Calu3 (cell line): ENCODE results near the gene RPTOR. TPM values are rescaled to one million over a fixed set of nuclear protein-coding genes. Genes with fewer than 3 reads are reported as not detected.

ENCODE experiments used
- BruUV-seq: library from RNA; stranded (reverse); fragments of 400-500 nt; replicated peaks from 2 replicates; lab custom pipeline; 2021; lab: Mats Ljungman, UMichigan
- CTCF ChIA-PET: fragments of 300-600 bp; sonication (Branson Sonifier 250); formaldehyde crosslinking; loops from one replicate; lab custom pipeline; 2022; ENCODE audit warnings: antibody characterized with exemption; lab: Charles Lee
- DNase-seq: peaks from one replicate; pipeline ENCODE4 v3.0.0; 2022
- H3K27ac Mint-ChIP-seq: one replicate; pipeline ENCODE4 v1.8.0; 2022; ENCODE audit warnings: mixed read lengths; ENCODE audit not compliant: unreplicated experiment
- H3K27me3 Mint-ChIP-seq: one replicate; pipeline ENCODE4 v1.8.0; 2022; ENCODE audit warnings: mixed read lengths; ENCODE audit not compliant: unreplicated experiment
- H3K36me3 Mint-ChIP-seq: one replicate; pipeline ENCODE4 v1.8.0; 2022; ENCODE audit warnings: mild to moderate bottlenecking, moderate library complexity, mixed read lengths; ENCODE audit not compliant: insufficient read depth, unreplicated experiment
- H3K4me1 Mint-ChIP-seq: one replicate; pipeline ENCODE4 v1.8.0; 2022; ENCODE audit warnings: mild to moderate bottlenecking, low read depth, mixed read lengths; ENCODE audit not compliant: unreplicated experiment
- H3K4me3 Mint-ChIP-seq: one replicate; pipeline ENCODE4 v1.8.0; 2022; ENCODE audit warnings: mild to moderate bottlenecking, low read depth, moderate library complexity, mixed read lengths; ENCODE audit not compliant: unreplicated experiment
- H3K9me3 Mint-ChIP-seq: one replicate; pipeline ENCODE4 v1.8.0; 2022; ENCODE audit warnings: low read depth, mixed read lengths; ENCODE audit not compliant: unreplicated experiment
- CTCF ChIP-seq: fragments of 200-600 bp; IDR thresholded peaks from one replicate; pipeline ENCODE4 v1.8.0; 2022; ENCODE audit warnings: antibody characterized with exemption; ENCODE audit not compliant: unreplicated experiment
- intact Hi-C: fragments of 100-400 bp; cut with micrococcal nuclease; formaldehyde crosslinking; loops from one replicate; pipeline ENCODE4 v1.10.0; 2022; ENCODE audit not compliant: unreplicated experiment
- total RNA-seq: library from RNA; stranded (reverse); gene quantifications from 2 replicates; pipeline ENCODE4 v1.2.3, GENCODE V29; 2022

Gene RPTOR
- total RNA-seq, 1 experiment from 2014 or later = 41.8 TPM

- CTCF ChIA-PET = no interaction called here
- Mint-ChIP-seq H3K36me3 (peaks cover 5% of the 10 kb centered on the region), H3K27ac (no peak overlapping the region), H3K9me3 (no peaks in the 10 kb centered on the region), H3K27me3 (no peaks in the 10 kb centered on the region), H3K4me3 (no peak overlapping the region), H3K4me1 (peaks cover 6% of the 10 kb centered on the region)
- DNase-seq = no peak
- no TSS peak for BruUV-seq
- TF ChIP-seq CTCF = no peak
- intact Hi-C loops = no loop called here
Measured at GRCh38 chr17:80798595-80799537, 254.2 kb downstream of the RPTOR start.

- Mint-ChIP-seq H3K27ac (no peak overlapping the region), H3K27me3 (no peaks in the 10 kb centered on the region), H3K4me1 (no peaks in the 10 kb centered on the region), H3K4me3 (no peak overlapping the region), H3K9me3 (no peaks in the 10 kb centered on the region), H3K36me3 (peaks cover 5% of the 10 kb centered on the region)
- DNase-seq = no peak
- CTCF ChIA-PET = no interaction called here
- intact Hi-C loops = no loop called here
- no TSS peak for BruUV-seq
- TF ChIP-seq CTCF = no peak
Measured at GRCh38 chr17:80799538-80800480, 255.2 kb downstream of the RPTOR start.

- no peak for TF ChIP-seq CTCF
- H3K27me3 Mint-ChIP-seq = no peaks in the 10 kb centered on the region
- intact Hi-C loops = no loop called here
- H3K9me3 Mint-ChIP-seq = no peaks in the 10 kb centered on the region
- DNase-seq = no peak
- H3K36me3 Mint-ChIP-seq = peaks cover 5% of the 10 kb centered on the region
- CTCF ChIA-PET = no interaction called here
- no peak overlapping the region for H3K4me3 Mint-ChIP-seq
- no peak overlapping the region for H3K27ac Mint-ChIP-seq
- H3K4me1 Mint-ChIP-seq = no peaks in the 10 kb centered on the region
- BruUV-seq = no TSS peak
Measured at GRCh38 chr17:80800481-80801391, 256.1 kb downstream of the RPTOR start.
